G401 (cell line): Measurements from ENCODE around the gene CD2AP. TPM values are rescaled to one million over a fixed set of nuclear protein-coding genes. Genes with fewer than 3 reads are reported as not detected.
"Not testable (repeated sequence)": the region's sequence is repeated elsewhere in the genome, so short reads cannot be mapped to it uniquely, and the experiment has no call there.

Experiments used
- DNase-seq: peaks from one replicate; pipeline ENCODE4 v3.0.0-alpha.2; 2015; ENCODE audit warnings: low spot score
- in situ Hi-C: cut with HindIII; loops from 2 replicates; pipeline ENCODE4 v1.10.0; 2016; ENCODE audit warnings: low sequenced_read_pairs, mixed read lengths
- total RNA-seq: library from RNA; depleted of rRNA; stranded (reverse); fragments of >200 nt; shearing (Covaris generic); gene quantifications from 2 replicates; pipeline ENCODE4 v1.2.3, GENCODE V29; 2014

CD2AP gene
- total RNA-seq, 1 experiment from 2014 or later = 19.8 TPM

DNA sequence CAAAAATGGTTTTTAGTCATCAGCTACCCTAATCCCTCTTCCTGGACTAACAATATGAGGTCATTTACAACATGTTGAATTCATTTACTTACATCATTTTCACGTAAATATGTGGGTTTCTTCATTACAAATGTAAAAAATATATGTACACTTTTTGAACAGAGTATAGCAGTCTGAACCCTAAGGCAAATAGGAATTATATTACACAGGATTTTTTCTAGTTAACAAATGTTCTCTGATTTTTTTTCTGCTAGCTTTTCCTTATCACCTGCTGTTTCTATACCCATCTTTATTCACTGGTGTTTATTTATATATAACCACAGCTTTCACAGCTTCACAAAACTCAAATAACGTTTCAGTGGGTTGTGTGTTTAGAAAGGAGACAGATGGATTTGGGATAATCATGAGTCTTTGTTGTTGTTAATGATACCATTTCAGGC is 21.0 kb upstream of the CD2AP start:
- in situ Hi-C loops = no loop called here
- no peak for DNase-seq

- in situ Hi-C loops = no loop called here
- no peak for DNase-seq
Measured at GRCh38 chr6:47457370-47457769, 20.2 kb upstream of the CD2AP start.

DNA sequence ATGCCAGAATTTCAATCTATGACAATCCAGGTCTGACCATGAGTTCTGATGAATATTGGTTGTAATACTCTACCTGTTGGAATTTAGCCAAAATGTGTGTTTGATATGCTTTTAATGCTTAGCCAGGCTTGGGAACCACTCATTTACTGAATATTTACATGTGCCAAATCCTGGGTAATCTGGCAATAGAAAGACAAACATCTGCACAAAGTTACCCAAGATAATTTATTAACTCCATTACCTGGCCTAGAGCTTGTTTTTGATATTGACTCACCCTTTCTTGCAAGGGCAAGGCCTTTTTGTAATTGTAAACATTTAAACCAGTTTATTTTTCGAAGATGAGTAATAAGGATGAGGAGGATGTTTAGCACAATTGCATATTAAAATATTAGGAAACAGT is 13.5 kb upstream of the CD2AP start:
- DNase-seq = no peak
- in situ Hi-C loops = no loop called here

GRCh38 chr6:47465117-47465516 is 12.5 kb upstream of the CD2AP start:
- in situ Hi-C loops = no loop called here
- no peak for DNase-seq

DNA sequence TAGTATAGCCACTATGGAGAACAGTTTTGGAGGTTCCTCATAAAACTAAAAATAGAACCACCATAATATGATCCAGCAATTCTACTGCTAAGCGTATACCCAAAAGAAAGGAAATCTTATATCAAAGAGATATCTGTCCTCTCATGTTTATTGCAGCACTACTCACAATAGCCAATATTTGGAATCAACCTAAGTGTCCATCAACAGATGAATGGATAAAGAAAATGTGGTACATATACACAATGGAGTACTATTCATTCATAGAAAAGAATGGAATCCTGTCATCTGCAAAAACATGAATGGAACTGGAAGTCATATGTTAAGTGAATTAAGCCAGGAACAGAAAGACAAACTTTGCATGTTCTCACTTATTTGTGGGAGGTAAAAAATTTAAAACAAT is 5.7 kb upstream of the CD2AP start:
- in situ Hi-C loops = no loop called here

GRCh38 chr6:47473791-47474346 is 3.7 kb upstream of the CD2AP start:
- in situ Hi-C loops = no loop called here
- DNase-seq = no peak

More for the DNA sequence above, 5.7 kb upstream of the CD2AP start:
- DNase-seq = no peak

DNA sequence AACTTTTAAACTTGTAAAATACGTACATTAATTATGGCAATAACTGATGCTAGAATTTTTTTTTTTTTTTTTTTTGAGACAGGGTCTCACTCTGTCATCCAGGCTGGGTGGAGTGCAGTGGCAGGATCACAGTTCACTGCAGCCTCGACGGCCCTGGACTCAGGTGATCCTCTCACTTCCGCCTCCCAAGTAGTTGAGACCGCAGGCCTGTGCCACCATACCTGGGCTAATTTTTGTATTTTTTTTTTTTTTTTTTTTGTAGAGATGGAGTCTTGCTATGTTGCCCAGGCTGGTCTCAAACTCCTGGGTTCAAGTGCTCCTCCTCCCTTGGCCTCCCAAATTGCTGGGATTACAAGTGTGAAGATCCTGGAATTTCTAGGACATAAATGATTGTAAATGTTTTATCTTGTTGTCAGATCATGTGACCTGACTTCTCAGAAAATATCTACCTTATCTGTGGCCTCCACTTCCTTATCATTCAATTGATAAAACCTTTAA is 2.2 kb upstream of the CD2AP start:
- in situ Hi-C loops = loop anchor here (25.0 kb wide), 1 partner anchor 112 kb away; no protein-coding TSS in a partner anchor
- no peak for DNase-seq

DNA sequence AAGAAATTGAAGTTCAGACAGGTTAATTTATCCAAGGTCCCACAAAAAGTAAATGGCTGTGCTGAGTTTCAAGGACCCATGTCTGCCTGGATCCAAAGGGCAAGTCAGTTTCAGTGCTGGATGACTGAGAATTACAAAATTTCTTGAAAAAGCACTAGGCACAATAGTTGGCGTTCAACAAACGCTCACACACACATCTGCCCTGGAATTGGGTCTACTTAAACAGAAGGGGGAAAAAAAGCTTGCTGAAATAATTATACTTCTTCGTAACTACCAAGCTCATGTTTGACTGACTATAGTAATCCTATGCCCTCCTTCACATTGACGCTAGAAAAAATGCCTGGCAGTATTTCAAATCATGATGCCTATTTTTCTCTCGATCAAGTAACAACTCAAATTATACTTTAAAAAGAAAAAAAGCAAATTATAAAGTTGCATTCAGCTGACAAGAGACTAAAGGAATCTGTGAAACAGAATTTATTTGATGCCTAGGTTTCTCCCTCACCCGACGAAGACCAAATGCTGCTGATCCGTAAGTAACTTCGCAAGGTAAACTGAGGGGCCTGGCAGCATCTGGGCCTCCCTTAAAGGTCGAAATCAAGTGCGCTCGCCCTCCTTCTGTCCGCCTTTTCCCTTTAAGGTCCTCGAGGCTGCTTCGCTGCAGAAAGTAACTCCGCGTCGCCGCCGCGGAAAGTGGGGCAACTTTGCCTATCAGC is 650 bp upstream of the CD2AP start:
- no peak for DNase-seq
- in situ Hi-C loops = loop anchor here (25.0 kb wide), 1 partner anchor 110 kb away; no protein-coding TSS in a partner anchor

DNA sequence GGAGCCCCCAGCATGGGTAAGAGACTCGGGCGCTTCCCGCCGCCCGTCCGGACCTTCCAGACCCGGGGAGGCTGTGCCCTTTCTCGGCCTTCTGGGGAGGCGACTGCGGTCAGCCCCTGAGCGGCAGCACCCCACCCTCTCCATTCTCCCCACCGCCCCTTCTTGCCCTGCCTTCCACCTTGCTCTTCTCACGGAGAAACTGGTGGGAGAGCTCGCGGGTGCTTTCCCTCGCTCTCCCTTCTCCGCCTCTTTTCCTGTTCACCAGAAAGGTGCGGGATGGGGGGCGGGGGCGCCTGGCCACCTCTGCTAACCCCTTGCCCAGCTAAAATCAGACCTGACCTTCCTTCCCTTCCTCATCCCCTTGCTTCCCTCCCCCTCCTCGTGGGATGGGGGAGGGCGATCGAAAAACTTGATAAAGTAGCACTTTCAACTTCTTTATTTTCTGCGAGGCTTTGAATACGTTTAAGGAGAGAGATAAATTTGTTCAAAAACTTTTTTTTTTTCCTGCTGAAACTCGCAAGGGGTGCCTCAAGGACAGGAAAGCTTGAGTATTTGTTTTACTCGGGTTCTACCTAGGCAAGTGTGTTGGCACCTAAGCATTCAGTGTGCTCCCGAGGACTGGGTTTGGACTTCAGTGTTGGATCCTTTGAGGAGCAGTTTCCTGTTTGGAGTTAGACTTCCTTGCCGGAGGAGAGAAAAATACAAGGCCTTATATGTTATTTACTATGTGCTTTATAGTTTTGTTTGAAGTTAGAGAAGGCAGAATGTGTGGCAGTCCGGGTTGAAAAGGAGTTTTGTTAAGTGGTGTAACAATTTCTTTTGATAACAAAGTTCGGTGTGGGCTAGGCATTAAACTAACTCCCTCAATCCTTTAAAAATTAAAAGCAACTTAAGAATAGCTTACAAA is 897 bp downstream of the CD2AP start:
- DNase-seq = peak; percentile 46
- in situ Hi-C loops = loop anchor here (25.0 kb wide), 1 partner anchor 109 kb away; no protein-coding TSS in a partner anchor

DNA sequence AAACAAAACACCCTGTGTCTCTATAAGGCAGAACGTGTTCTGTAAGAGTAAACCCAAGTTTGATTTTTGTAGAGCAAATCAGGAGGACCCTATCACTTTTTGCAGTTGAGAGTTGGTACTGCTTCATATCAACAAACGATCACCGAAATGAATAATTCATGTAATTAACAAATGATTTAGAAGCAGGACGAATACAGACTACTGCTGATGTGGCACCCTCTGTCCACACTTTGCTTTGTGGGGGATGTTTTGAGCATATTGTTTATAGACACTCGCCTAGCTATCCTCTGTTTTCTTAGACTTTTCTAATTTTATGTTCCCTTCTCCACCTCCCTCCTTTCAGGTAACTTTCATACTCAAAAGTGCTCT is 1.5 kb downstream of the CD2AP start:
- in situ Hi-C loops = loop anchor here (25.0 kb wide), 1 partner anchor 108 kb away; no protein-coding TSS in a partner anchor
- no peak for DNase-seq

DNA sequence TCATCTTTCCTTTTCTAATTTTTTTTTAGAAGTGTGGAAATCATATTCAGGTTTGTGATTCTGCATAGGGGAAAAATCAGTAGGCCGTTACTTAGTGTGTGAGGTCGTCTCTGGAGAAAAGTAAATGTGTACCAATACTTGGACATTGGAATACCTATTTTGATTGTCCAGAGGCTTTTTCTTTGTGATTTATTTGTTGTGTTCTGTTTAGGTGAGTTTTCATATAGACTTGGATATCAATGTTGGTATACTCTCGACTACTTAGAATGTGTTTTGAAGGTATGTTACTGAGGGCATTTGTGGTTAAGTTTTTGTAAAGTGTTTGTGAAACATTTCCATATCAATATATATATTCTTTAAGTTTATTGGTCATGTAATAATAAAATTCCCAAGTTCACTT is 2.3 kb downstream of the CD2AP start:
- DNase-seq = no peak
- in situ Hi-C loops = loop anchor here (25.0 kb wide), 1 partner anchor 107 kb away; no protein-coding TSS in a partner anchor

DNA sequence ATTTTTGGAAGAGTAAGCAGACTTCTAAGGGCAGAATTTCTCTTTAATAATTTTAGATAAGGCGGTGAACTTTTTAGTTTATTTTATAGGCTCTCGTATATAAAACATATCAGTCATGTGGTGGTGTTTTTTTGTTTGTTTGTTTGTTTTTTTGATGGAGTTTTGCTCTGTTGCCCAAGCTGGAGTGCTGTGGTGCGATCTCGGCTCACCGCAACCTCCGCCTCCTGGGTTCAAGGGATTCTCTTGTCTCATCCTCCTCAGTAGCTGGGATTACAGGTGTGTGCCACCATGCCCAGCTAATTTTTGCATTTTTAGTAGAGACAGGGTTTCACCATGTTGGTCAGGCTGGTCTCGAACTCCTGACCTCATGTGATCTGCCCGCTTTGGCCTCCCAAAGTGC is 3.6 kb downstream of the CD2AP start:
- not testable (repeated sequence) for DNase-seq
- in situ Hi-C loops = loop anchor here (25.0 kb wide), 1 partner anchor 106 kb away; no protein-coding TSS in a partner anchor

- DNase-seq = no peak
- in situ Hi-C loops = loop anchor here (25.0 kb wide), 1 partner anchor 105 kb away; no protein-coding TSS in a partner anchor
Measured at GRCh38 chr6:47481806-47482205, 4.2 kb downstream of the CD2AP start.

DNA sequence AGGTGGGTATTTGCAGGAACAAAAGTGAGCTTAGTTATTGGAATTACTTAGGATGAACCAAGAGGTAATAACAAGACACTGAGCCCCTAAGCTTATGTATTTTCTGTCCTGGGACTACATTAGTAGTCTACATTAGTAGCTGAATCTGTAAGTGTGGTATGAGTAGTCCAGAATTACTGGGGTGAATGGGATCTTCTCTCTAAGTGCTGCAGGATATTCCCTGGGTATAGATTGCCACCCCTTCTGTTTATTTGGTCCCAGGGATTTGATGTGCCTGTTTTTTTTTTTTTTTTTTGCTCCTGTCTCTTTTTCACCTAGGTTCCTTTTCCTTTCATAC is 5.9 kb downstream of the CD2AP start:
- in situ Hi-C loops = loop anchor here (25.0 kb wide), 1 partner anchor 104 kb away; no protein-coding TSS in a partner anchor

DNA sequence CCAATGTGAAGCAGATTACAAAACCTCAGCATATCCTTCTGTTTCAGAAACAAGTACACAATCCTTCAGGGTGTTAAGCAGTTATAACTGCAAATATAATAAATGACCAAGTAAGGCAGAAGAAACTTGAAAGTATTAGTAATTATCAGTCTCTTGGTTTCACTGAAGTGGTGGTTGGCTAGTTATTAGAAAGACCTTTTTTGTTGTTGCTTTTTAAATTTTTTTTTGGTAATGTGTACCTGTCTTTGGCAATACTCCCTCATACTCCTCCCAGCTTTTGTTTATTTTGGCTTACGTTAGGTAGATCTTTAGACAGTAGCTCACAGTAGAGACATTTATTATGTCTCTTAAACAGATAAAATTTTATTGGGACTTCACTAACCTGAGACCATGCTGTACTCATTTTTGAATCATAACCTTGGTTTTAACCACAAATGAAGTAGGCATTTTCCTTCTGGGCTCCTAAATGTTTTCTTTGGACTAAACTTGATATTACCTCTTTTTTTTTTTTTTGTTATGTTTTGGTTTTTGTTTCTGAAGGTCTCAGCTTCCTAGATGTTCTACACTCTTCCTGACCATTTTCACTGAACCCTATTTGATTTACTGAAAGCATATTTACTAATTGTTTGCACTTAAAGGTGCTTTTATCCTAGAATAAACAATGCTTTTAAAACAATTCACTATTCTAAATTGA is 6.4 kb downstream of the CD2AP start:
- in situ Hi-C loops = loop anchor here (25.0 kb wide), 1 partner anchor 103 kb away; no protein-coding TSS in a partner anchor
- no peak for DNase-seq

More for the DNA sequence above, 5.9 kb downstream of the CD2AP start:
- DNase-seq = no peak

GRCh38 chr6:47484616-47485015 is 7.0 kb downstream of the CD2AP start:
- in situ Hi-C loops = loop anchor here (25.0 kb wide), 1 partner anchor 103 kb away; no protein-coding TSS in a partner anchor
- DNase-seq = no peak

DNA sequence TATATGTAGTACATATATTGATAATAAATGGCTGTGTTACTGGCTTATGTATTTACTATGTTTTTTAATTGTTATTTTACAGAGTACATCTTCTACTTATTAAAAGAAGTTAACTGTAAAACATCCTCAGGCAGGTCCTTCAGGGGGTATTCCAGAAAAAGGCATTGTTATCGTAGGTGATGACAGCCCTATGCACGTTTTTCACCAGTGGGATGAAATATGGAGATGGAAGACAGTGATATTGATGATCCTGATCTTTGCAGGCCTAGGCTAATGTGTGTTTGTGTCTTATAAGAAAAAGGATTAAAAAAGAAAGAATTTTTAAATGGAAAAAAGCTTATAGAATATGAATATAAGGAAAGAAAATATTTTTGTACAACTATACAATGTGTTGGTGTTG is 7.5 kb downstream of the CD2AP start:
- in situ Hi-C loops = loop anchor here (25.0 kb wide), 1 partner anchor 102 kb away; no protein-coding TSS in a partner anchor

GRCh38 chr6:47485491-47486135 is 8.0 kb downstream of the CD2AP start:
- no peak for DNase-seq
- in situ Hi-C loops = loop anchor here (25.0 kb wide), 1 partner anchor 102 kb away; no protein-coding TSS in a partner anchor

More for the DNA sequence above, 7.5 kb downstream of the CD2AP start:
- DNase-seq = no peak
